Measurements from ENCODE around the gene PHF21A.

DNA sequence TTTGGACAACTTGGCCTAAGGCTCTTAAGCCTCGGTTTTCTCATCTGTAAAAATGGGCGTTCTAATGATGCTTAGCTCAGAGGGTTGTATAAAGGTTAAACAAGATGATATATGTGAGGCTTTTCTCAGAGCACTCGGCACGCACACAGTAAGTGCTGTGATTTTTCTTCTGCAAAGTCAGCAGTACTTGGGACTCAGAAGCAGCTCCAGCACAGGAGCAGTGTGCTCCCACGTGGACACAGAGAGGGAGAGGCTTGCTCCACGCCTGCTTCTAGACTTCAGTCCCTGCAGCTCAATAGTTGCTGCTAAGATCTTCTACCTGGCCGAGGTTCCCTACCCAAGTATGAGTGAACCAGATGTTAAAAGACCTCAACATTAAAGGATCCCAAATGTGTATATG, 39.9 kb upstream of the PHF21A start:
- TF ChIP-seq L3MBTL2 (conservative IDR thresholded peaks at IDR 0.05): no peak
- TF ChIP-seq TARDBP (IDR thresholded peaks at IDR 0.05): no peak
- TF ChIP-seq, protein P1, sequence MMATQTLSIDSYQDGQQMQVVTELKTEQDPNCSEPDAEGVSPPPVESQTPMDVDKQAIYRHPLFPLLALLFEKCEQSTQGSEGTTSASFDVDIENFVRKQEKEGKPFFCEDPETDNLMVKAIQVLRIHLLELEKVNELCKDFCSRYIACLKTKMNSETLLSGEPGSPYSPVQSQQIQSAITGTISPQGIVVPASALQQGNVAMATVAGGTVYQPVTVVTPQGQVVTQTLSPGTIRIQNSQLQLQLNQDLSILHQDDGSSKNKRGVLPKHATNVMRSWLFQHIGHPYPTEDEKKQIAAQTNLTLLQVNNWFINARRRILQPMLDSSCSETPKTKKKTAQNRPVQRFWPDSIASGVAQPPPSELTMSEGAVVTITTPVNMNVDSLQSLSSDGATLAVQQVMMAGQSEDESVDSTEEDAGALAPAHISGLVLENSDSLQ (IDR thresholded peaks at IDR 0.05): no peak
- TF ChIP-seq NFRKB (IDR thresholded peaks at IDR 0.05): no peak
